Measurements from ENCODE around the gene CCM2L. TPM values are rescaled to one million over a fixed set of nuclear protein-coding genes. Genes with fewer than 3 reads are reported as not detected.
A peak's percentile ranks its signal among the peaks of the same experiment; 100 is the strongest.

The CCM2L gene
- total and polyA plus RNA-seq, 9 of the 15 experiments (the other 6 are each of a cell fraction or from before 2014, with no cell fraction given) = 0.04 TPM; not detected in 8

GRCh38 chr20:32006841-32007786 lies 3.1 kb upstream of the CCM2L start (continued):
- TF ChIP-seq SAP30 (IDR thresholded peaks at IDR 0.05; ENCODE audit: borderline replicate concordance, insufficient read depth, low read depth, low read length, poor library complexity, severe bottlenecking) = no peak
- TF ChIP-seq THRB (CRISPR knock-in tag; conservative IDR thresholded peaks at IDR 0.05) = no peak
- TF ChIP-seq THAP7 (CRISPR knock-in tag; IDR thresholded peaks at IDR 0.05) = no peak
- TF ChIP-seq EZH2 (IDR thresholded peaks at IDR 0.05; ENCODE audit: borderline replicate concordance, low read depth, low read length) = no peak
- no peak for TF ChIP-seq TEAD4 (IDR thresholded peaks at IDR 0.05; ENCODE audit: low read length)
- TF ChIP-seq TEAD4 (CRISPR knock-in tag; IDR thresholded peaks at IDR 0.05; ENCODE audit: borderline replicate concordance) = no peak
- no peak for TF ChIP-seq FOSL1 (tag; conservative IDR thresholded peaks at IDR 0.05)
- no peak for TF ChIP-seq CEBPG (CRISPR knock-in tag; IDR thresholded peaks at IDR 0.05)
- TF ChIP-seq CEBPG (tag; conservative IDR thresholded peaks at IDR 0.05 in 1 of 2, IDR thresholded peaks at IDR 0.05 in 1 of 2) = no peak
- TF ChIP-seq CREB3 (tag; conservative IDR thresholded peaks at IDR 0.05; ENCODE audit: low read depth) = no peak
- no peak for TF ChIP-seq RCOR1 (IDR thresholded peaks at IDR 0.05; ENCODE audit: borderline replicate concordance in 1 of 2, low read depth in 2 of 2, low read length in 2 of 2)
- TF ChIP-seq BRCA1 (IDR thresholded peaks at IDR 0.05) = no peak
- TF ChIP-seq BRCA1 (CRISPR knock-in tag; IDR thresholded peaks at IDR 0.05) = no peak
- TF ChIP-seq CGGBP1 (CRISPR knock-in tag; IDR thresholded peaks at IDR 0.05) = no peak
- TF ChIP-seq HNRNPH1 (optimal IDR thresholded peaks at IDR 0.05; ENCODE audit: low read depth, low read length) = no peak
- peak; percentile 75 for TF ChIP-seq USF1 (CRISPR knock-in tag; IDR thresholded peaks at IDR 0.05)
- TF ChIP-seq SMAD4 (CRISPR knock-in tag; conservative IDR thresholded peaks at IDR 0.05) = no peak
- TF ChIP-seq MECOM (CRISPR knock-in tag; IDR thresholded peaks at IDR 0.05) = no peak
- no peak for TF ChIP-seq SRSF1 (IDR thresholded peaks at IDR 0.05; ENCODE audit: low read depth, low read length)
- peak; percentile 96 for TF ChIP-seq ZNF431 (CRISPR knock-in tag; IDR thresholded peaks at IDR 0.05)
- no peak for TF ChIP-seq ARID3A (IDR thresholded peaks at IDR 0.05; ENCODE audit: borderline replicate concordance, low read depth, low read length)

Measured in K562 (cell line).